ENCODE measurements around the gene MUSTN1. TPM values are rescaled to one million over a fixed set of nuclear protein-coding genes. Genes with fewer than 3 reads are reported as not detected.
A peak's percentile ranks its signal among the peaks of the same experiment; 100 is the strongest.

Gene MUSTN1
- total RNA-seq, 1 donor from 2014 or later: 4.1 TPM

GRCh38 chr3:52836471-52836845 is 1.6 kb upstream of the MUSTN1 start:
- Mint-ChIP-seq H3K4me3 (no peak overlapping the region), H3K27ac (ENCODE audit: unreplicated experiment) (no peak overlapping the region), H3K9me3 (no peaks in the 10 kb centered on the region), H3K36me3 (ENCODE audit: low read depth) (peaks cover 3% of the 10 kb centered on the region), H3K4me1 (peaks cover 46% of the 10 kb centered on the region), H3K27me3 (ENCODE audit: low read depth) (no peaks in the 10 kb centered on the region)
- no peak for TF ChIP-seq CTCF (conservative IDR thresholded peaks at IDR 0.05)
- DNase-seq (ENCODE audit: low read depth, low spot score): no peak

GRCh38 chr3:52835766-52836470 is 1.1 kb upstream of the MUSTN1 start:
- no peak for TF ChIP-seq CTCF (conservative IDR thresholded peaks at IDR 0.05)
- H3K36me3 Mint-ChIP-seq (ENCODE audit: low read depth): peaks cover under 1% of the 10 kb centered on the region
- H3K27me3 Mint-ChIP-seq (ENCODE audit: low read depth): no peaks in the 10 kb centered on the region
- peaks cover 41% of the 10 kb centered on the region for H3K4me1 Mint-ChIP-seq
- H3K27ac Mint-ChIP-seq (ENCODE audit: unreplicated experiment): no peak overlapping the region
- no peaks in the 10 kb centered on the region for H3K9me3 Mint-ChIP-seq
- no peak overlapping the region for H3K4me3 Mint-ChIP-seq
- DNase-seq (ENCODE audit: low read depth, low spot score): no peak

GRCh38 chr3:52833202-52833601 is 1.6 kb downstream of the MUSTN1 start:
- Mint-ChIP-seq H3K27ac (ENCODE audit: unreplicated experiment) (no peak overlapping the region), H3K4me1 (peaks cover 27% of the 10 kb centered on the region), H3K36me3 (ENCODE audit: low read depth) (no peaks in the 10 kb centered on the region), H3K4me3 (no peak overlapping the region), H3K27me3 (ENCODE audit: low read depth) (no peaks in the 10 kb centered on the region), H3K9me3 (no peaks in the 10 kb centered on the region)
- no peak for TF ChIP-seq CTCF (conservative IDR thresholded peaks at IDR 0.05)
- no peak for DNase-seq (ENCODE audit: low read depth, low spot score)

- Mint-ChIP-seq H3K9me3 (no peaks in the 10 kb centered on the region), H3K27ac (ENCODE audit: unreplicated experiment) (peak overlapping the region; percentile 43), H3K4me1 (peaks cover 25% of the 10 kb centered on the region), H3K36me3 (ENCODE audit: low read depth) (no peaks in the 10 kb centered on the region), H3K27me3 (ENCODE audit: low read depth) (no peaks in the 10 kb centered on the region), H3K4me3 (no peak overlapping the region)
- TF ChIP-seq CTCF (conservative IDR thresholded peaks at IDR 0.05): no peak
- no peak for DNase-seq (ENCODE audit: low read depth, low spot score)
Observed at GRCh38 chr3:52831500-52832301, 3.1 kb downstream of the MUSTN1 start.

- no peaks in the 10 kb centered on the region for H3K27me3 Mint-ChIP-seq (ENCODE audit: low read depth)
- H3K27ac Mint-ChIP-seq (ENCODE audit: unreplicated experiment): peak within 1 kb of the TSS; percentile 14
- no peak for TF ChIP-seq CTCF (conservative IDR thresholded peaks at IDR 0.05)
- no peaks in the 10 kb centered on the region for H3K9me3 Mint-ChIP-seq
- DNase-seq (ENCODE audit: low read depth, low spot score): no peak
- H3K36me3 Mint-ChIP-seq (ENCODE audit: low read depth): no peaks in the 10 kb centered on the region
- H3K4me3 Mint-ChIP-seq: no peak within 1 kb of the TSS
- H3K4me1 Mint-ChIP-seq: peaks cover 20% of the 10 kb centered on the region
Observed at GRCh38 chr3:52830535-52831258, 4.1 kb downstream of the MUSTN1 start, which contains the start of gene ITIH4. Gene ITIH4, minus strand, starts transcription at chr3:52830672. Its CDS starts 30 bp downstream, at chr3:52830642.
